ENCODE data around the gene ANXA11.

- TF ChIP-seq CTCF (IDR thresholded peaks at IDR 0.05; ENCODE audit: borderline replicate concordance, extremely low read depth, low read length, poor library complexity, severe bottlenecking) (no peak), EZH2 (IDR thresholded peaks at IDR 0.05; ENCODE audit: borderline replicate concordance, low read depth, low read length, severe bottlenecking) (no peak)
Measured at GRCh38 chr10:80108576-80109239, 96.6 kb downstream of the ANXA11 start.

All from DND-41 (cell line).